Vagina (tissue), 2 donors: ENCODE data around the gene TTC9.

Experiments
- POLR2AphosphoS5 ChIP-seq, 2 donors: sonication (generic); formaldehyde crosslinking; IDR thresholded peaks; one replicate each; pipeline ENCODE4 v1.9.0; 2017; ENCODE audit warnings: antibody characterized with exemption in 2 of 2, mild to moderate bottlenecking in 2 of 2, low read depth in 1 of 2; ENCODE audit not compliant: insufficient read depth in 1 of 2
- TF ChIP-seq, protein P1 (sequence below), 3 experiments: fragments of 450-650 bp in 2 of 3; fragments of 200-600 bp in 1 of 3; sonication (generic) in 1 of 3; IDR thresholded peaks; one replicate each; pipeline ENCODE4 v1.5.1; 2017 to 2019; ENCODE audit warnings: antibody characterized with exemption in 3 of 3, mild to moderate bottlenecking in 2 of 3, moderate library complexity in 2 of 3

DNA sequence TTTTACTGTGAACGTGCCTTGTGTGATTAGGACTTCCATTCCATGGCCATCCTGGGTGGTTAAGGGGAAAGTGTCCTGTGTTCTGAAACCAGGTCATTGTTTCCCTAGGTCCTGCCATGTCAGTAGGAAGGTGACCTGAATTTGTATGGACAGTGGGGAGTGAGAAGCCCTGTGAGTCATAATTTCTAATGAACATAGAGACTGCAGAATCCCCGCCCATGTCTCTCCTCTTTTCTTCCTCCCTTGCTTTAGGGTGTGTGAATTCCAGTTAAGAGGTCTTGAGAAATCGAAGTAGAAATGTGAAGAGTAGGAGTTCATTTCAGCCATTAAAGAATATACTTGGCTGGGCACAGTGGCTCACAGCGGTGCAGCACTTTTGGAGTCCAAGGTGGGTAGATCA is 8.1 kb downstream of the TTC9 start:
- TF ChIP-seq POLR2AphosphoS5 (IDR thresholded peaks at IDR 0.05; ENCODE audit: insufficient read depth in 1 of 2, low read depth in 1 of 2) = no peak
- TF ChIP-seq, protein P1, sequence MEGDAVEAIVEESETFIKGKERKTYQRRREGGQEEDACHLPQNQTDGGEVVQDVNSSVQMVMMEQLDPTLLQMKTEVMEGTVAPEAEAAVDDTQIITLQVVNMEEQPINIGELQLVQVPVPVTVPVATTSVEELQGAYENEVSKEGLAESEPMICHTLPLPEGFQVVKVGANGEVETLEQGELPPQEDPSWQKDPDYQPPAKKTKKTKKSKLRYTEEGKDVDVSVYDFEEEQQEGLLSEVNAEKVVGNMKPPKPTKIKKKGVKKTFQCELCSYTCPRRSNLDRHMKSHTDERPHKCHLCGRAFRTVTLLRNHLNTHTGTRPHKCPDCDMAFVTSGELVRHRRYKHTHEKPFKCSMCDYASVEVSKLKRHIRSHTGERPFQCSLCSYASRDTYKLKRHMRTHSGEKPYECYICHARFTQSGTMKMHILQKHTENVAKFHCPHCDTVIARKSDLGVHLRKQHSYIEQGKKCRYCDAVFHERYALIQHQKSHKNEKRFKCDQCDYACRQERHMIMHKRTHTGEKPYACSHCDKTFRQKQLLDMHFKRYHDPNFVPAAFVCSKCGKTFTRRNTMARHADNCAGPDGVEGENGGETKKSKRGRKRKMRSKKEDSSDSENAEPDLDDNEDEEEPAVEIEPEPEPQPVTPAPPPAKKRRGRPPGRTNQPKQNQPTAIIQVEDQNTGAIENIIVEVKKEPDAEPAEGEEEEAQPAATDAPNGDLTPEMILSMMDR (IDR thresholded peaks at IDR 0.05) = no peak
